Measurements from ENCODE around the gene KCTD17. TPM values are rescaled to one million over a fixed set of nuclear protein-coding genes. Genes with fewer than 3 reads are reported as not detected.

Gene KCTD17
- total and polyA plus RNA-seq, 2 donors from 2014 or later, result 9.6 to 13.9 TPM

DNA sequence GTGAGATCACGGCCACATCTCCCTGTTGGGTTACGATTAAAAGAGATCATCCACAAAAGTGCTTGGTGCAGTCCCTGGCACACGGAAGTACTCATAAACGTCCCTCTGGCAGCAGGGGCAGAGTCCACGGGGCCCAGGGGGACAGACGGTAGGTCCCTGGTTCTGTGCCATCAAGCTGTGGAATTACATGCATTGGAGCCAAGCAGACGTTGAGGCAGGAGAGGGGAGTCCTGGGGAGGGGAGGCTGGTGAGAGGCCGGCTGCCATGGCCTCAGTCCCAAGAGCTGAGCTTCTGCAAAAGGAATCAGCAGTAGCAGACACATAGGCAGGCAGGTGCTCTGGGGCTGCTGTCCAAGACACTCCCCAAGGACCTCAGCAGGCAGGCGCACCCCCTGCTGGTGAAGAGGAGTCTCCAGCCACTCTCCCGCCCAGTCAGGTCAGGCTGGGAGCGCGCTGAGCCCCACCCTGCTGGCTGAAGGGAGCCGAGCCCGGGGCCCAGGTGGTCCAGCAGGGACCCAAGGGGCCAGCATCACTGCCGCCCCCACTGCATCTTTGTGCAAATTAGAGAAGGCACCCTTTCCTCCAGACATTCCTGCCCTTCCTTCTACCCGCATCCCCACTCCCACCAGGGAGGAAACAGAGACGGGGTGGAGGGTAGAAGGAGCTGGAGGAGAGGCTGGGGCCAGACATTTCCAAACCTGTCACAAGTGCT is 7.6 kb upstream of the KCTD17 start:
- Histone ChIP-seq H3K9ac (ENCODE audit: low read length in 3 of 3) (no peak overlapping the region), H3K4me1 (ENCODE audit: control insufficient read depth in 2 of 3, insufficient read depth in 2 of 3, low read depth in 1 of 3, low read length in 3 of 3) (peaks cover 0 to 2% (median 0%) of the 10 kb centered on the region in 3 donors)

DNA sequence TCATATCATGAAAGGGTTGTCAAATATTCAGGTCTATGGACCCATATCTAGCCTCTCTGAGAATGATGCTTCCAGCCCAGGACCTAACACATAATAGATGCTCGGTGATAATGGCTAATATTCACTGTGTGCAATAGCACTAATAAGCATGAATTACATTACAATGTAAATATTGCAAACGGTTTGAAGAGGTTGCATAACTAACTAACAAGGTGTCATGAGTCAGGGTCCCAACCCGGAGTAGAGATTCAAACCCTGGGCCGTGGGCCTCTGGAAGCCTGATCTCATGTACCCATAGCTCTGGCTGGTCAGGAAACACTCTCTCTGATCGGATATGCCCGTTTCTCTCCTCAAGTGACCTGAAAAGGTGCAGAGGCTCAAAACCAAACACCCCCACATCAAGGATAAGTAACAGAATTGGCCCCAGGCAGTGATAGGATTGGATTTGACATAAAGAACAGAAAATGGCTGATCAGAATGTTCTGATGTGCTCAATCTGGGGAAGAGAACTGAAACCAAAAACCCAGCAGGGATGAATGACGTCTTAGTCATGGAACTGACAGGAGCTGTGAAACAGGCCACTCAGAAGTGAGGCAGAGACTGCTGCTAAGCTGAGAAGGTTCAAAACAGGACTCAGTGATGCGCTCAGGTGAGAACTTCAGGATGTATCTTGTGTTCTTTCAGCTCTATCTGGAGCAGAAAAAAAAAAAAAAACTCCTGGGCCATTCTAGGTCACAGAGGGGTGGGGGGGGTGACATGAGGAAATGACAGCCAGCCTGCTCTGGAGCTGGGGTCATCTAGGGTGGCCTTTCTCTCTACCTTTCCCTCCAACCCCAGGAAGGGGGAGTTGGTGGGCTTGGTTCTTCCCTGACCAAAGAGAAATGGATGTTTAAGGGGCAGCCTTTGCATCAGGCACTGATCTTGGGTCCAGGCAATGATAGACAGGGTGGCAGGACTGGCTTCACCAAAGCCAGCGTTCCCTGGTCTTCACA is 6.6 kb upstream of the KCTD17 start:
- no peak for FAIRE-seq

More for the DNA sequence above, 7.6 kb upstream of the KCTD17 start:
- TF ChIP-seq CTCF (IDR thresholded peaks at IDR 0.05; ENCODE audit: borderline replicate concordance, extremely low read depth, insufficient read depth), result peak; percentile 68
- Histone ChIP-seq H3K36me3 (ENCODE audit: control insufficient read depth in 2 of 3, insufficient read depth in 3 of 3, low read length in 3 of 3) (no peaks in the 10 kb centered on the region), H3K27ac (ENCODE audit: low read depth in 2 of 2, low read length in 2 of 2) (no peak overlapping the region), H3K9me3 (ENCODE audit: control insufficient read depth in 2 of 3, insufficient read depth in 1 of 3, low read length in 3 of 3) (no peaks in the 10 kb centered on the region), H3K27me3 (ENCODE audit: control insufficient read depth, insufficient read depth, low read length) (no peaks in the 10 kb centered on the region), H3K4me3 (ENCODE audit: low read length in 3 of 3) (no peak overlapping the region)
- DNase-seq, result peak in 4 of 5 donors; percentile 67 to 85 (median 75)
- intact Hi-C loops (cut with DNase I), result no loop called here
- no peak for FAIRE-seq

GRCh38 chr22:37045958-37046357 is 5.6 kb upstream of the KCTD17 start:
- H3K27me3 ChIP-seq (ENCODE audit: control insufficient read depth, insufficient read depth, low read length), result no peaks in the 10 kb centered on the region
- intact Hi-C loops (cut with DNase I), result no loop called here
- peak; percentile 25 for TF ChIP-seq CTCF (IDR thresholded peaks at IDR 0.05; ENCODE audit: borderline replicate concordance, extremely low read depth, insufficient read depth)
- H3K4me3 ChIP-seq (ENCODE audit: low read length in 3 of 3), result no peak overlapping the region
- DNase-seq (no peak), FAIRE-seq (no peak)
- no peak overlapping the region for H3K27ac ChIP-seq (ENCODE audit: low read depth in 2 of 2, low read length in 2 of 2)
- H3K4me1 ChIP-seq (ENCODE audit: control insufficient read depth in 2 of 3, insufficient read depth in 2 of 3, low read depth in 1 of 3, low read length in 3 of 3), result no peaks in the 10 kb centered on the region
- no peak overlapping the region for H3K9ac ChIP-seq (ENCODE audit: low read length in 3 of 3)
- H3K9me3 ChIP-seq (ENCODE audit: control insufficient read depth in 2 of 3, insufficient read depth in 1 of 3, low read length in 3 of 3), result no peaks in the 10 kb centered on the region
- no peaks in the 10 kb centered on the region for H3K36me3 ChIP-seq (ENCODE audit: control insufficient read depth in 2 of 3, insufficient read depth in 3 of 3, low read length in 3 of 3)

More for the DNA sequence above, 6.6 kb upstream of the KCTD17 start:
- no peaks in the 10 kb centered on the region for H3K9me3 ChIP-seq (ENCODE audit: control insufficient read depth in 2 of 3, insufficient read depth in 1 of 3, low read length in 3 of 3)
- no peak overlapping the region for H3K4me3 ChIP-seq (ENCODE audit: low read length in 3 of 3)
- H3K4me1 ChIP-seq (ENCODE audit: control insufficient read depth in 2 of 3, insufficient read depth in 2 of 3, low read depth in 1 of 3, low read length in 3 of 3), result peaks cover 0 to 2% (median 0%) of the 10 kb centered on the region in 3 donors
- TF ChIP-seq CTCF (IDR thresholded peaks at IDR 0.05; ENCODE audit: borderline replicate concordance, extremely low read depth, insufficient read depth), result no peak
- no peak overlapping the region for H3K27ac ChIP-seq (ENCODE audit: low read depth in 2 of 2, low read length in 2 of 2)
- intact Hi-C loops (cut with DNase I), result no loop called here
- H3K9ac ChIP-seq (ENCODE audit: low read length in 3 of 3), result no peak overlapping the region
- no peak for DNase-seq
- H3K36me3 ChIP-seq (ENCODE audit: control insufficient read depth in 2 of 3, insufficient read depth in 3 of 3, low read length in 3 of 3), result no peaks in the 10 kb centered on the region
- no peaks in the 10 kb centered on the region for H3K27me3 ChIP-seq (ENCODE audit: control insufficient read depth, insufficient read depth, low read length)

Measured in kidney (tissue), 14 donors.